SKM-1 treated with dmso at 0.1 percent for 144 hours (cell line): ENCODE data around the gene HNRNPA3.
A peak's percentile ranks its signal among the peaks of the same experiment; 100 is the strongest.
"Not testable (repeated sequence)": the region's sequence is repeated elsewhere in the genome, so short reads cannot be mapped to it uniquely, and the experiment has no call there.

Experiments
- DNase-seq: peaks from one replicate; lab custom pipeline; 2025; ENCODE audit not compliant: unreplicated experiment; lab: John Stamatoyannopoulos, UW

The HNRNPA3 gene

DNA sequence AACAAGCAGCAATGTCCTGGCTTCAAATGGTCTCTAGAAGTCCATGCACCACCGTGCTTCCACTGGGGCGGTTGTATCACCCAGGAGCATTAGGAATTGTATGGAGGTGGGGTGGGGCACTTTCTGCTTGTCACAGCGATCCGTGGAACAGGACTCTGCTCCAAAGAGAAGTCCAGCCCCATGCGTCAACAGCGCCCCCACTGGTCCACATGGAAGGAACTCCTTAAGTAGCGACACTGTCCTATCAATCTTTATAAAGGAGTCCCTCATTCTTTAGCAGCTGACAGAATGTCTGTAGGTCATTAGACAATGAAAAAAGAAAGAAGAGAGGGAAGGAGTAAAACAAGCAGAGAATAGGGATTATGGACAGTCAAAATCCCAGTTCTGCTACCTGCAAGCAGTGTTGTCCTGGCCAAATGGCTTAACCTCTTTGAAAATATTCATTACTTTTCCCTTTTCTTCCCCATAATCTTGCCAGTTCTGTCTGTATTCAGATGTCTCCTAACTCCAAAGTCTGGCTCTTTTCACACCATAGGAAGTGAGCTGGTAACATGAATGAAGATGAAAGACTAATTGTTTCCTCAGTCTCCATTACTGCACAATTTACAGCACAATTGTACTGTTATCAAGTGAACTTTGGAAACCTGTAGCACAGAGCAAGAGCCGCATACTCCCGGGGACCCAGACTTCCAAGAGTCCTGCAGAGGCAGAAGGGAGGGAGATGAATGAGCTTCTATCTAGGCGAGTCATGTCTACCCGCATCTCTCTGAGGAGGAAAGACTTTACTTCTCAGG is 42.0 kb downstream of the HNRNPA3 start:
- no peak for DNase-seq

- no peak for DNase-seq
Observed at GRCh38 chr2:177255227-177255601, 42.6 kb downstream of the HNRNPA3 start.

GRCh38 chr2:177256026-177256425 is 43.4 kb downstream of the HNRNPA3 start:
- DNase-seq = no peak

- no peak for DNase-seq
Observed at GRCh38 chr2:177256695-177257094, 44.1 kb downstream of the HNRNPA3 start.

GRCh38 chr2:177257471-177257870 is 44.9 kb downstream of the HNRNPA3 start:
- DNase-seq = no peak

DNA sequence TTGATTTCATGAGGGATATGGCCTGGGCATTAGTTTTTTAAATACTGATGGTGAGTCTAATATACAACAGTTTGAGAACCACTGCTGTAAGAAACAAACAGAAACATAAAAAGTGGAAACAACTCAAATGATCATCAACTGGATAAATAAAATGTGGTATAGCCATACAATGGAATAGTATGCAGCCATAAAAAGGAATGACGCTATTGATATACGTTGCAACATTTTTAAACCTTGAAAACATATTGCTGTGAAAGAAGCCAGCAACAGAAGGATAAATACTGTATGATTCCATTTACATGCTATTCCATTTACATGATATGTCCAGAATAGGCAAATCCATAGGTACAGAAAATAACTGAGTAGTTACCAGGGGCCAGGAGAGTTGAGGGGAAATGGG is 45.5 kb downstream of the HNRNPA3 start:
- DNase-seq = no peak

GRCh38 chr2:177260379-177260778 is 47.8 kb downstream of the HNRNPA3 start:
- no peak for DNase-seq

GRCh38 chr2:177261116-177262060 is 48.8 kb downstream of the HNRNPA3 start:
- no peak for DNase-seq

DNA sequence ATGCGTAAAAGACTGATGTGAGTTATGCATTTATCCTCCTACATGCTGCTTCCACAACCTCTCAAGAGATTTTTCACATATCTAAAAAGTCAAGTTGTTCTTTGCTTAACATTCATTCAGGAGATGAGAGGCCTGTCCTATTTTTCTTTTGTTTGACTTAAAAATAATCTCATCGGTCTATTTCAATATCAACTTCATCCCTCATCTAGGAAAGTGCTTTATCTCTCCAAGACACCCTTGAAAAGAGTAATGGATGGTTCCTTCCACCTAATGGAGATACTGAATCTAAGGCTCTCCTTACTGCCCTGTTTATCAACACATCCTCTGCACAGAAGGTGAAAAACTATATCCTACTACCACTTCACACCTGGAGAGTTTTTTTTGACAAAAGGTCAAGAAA is 49.5 kb downstream of the HNRNPA3 start:
- DNase-seq = no peak

- no peak for DNase-seq
Observed at GRCh38 chr2:177262958-177263450, 50.4 kb downstream of the HNRNPA3 start.

DNA sequence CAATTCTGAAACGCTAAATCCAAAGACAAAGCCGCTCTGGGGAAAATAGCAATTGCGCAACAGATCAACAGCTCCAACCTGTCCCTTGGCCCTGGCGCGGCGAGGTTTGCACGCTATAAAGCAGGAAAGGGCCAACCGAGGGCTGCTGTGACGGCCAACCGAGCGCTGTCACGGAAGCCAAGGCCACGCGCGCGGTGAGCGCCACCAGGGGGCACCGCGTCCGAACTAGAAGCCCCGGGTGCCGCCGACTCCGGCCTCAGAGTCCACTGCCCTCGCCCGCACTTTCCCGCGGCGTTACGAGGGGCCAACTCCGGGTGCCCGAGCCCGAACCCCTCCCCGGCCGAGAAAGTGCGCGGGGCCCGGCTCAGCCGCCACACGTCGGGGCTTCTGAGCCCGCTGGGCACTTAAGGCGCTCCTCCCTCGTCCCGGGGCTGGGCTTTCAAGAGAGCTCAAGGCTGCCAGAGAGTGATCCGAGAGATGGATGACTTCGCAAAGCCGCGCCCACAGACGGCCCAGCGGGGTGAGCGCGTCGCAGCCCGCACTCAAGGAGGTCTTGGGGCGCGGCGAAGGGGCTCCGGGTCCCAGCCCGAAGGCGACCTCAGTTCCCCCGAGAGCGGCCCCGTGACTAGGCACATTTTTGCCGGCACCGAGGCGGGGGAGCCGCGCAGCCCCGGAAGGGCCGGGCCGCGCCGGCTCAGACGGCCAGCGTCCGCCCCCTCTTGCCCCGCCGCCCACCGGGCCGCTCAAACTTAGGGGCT is 51.0 kb downstream of the HNRNPA3 start:
- peak; percentile 92 for DNase-seq

DNA sequence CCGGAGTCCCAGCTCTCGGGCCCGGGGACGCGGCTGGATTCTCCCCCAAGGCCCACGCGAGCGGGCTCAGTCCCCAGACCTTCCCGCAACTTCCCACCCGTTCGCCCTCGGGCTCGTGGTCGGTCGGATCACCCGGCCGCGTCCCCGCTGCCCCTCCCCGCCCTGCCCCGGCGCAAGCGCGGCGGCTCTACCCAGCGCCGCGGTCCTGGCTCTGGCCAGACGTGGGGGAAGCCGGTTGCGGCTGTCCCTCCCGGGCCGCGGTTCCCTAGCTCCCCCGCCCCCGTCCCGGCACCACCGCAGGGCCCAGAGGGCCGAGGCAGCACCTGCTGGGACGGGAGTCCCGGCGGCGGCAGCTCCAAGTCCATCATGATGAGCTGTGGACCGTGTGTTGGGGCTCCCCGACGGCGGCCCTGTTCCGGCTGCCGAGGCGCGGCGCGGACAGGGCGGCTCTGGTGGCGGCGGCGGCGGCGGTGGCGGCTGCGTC is 51.7 kb downstream of the HNRNPA3 start:
- no peak for DNase-seq

- peak; percentile 83 for DNase-seq
Observed at GRCh38 chr2:177264693-177265587, 52.3 kb downstream of the HNRNPA3 start, which contains the start of gene NFE2L2. NFE2L2 (minus strand) TSS chr2:177264727; CDS start chr2:177264576, 151 bp downstream.

GRCh38 chr2:177265824-177266817 is 53.5 kb downstream of the HNRNPA3 start:
- peak; percentile 49 for DNase-seq

DNA sequence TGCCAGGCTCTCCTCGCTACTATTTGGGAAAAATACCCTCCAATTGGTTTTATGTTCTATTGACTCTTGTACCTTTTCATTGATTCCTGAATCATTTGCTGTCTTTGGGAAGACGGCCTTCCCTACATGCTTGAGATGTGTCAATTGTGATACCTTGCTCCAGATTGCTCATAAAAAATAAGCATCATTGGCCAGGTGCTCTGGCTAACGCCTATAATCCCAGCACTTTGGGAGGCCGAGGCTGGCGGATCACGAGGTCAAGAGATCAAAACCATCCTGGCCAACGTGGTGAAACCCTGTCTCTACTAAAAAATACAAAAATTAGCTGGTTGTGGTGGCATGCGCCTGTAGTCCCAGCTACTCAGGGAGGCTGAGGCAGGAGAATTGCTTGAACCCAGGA is 54.4 kb downstream of the HNRNPA3 start:
- DNase-seq = not testable (repeated sequence)

- no peak for DNase-seq
Observed at GRCh38 chr2:177268187-177268871, 55.7 kb downstream of the HNRNPA3 start.

DNA sequence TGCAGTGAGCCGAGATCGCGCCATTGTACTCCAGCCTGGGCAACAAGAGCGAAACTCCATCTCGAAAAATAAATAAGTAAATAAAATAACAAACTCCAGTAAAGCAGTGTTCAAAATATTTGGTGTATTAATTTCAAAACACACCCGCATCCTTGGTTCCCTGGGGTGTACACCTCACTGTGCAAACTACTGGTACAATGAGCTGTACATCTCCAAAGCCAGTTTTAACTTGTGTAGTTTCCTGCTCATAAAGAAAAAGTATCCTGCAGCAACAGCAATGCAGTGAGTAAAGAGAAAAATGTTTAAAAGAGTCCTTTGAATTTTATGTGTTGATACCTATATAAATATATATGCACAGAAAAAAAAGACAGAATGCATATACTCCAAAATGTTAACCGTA is 56.3 kb downstream of the HNRNPA3 start:
- no peak for DNase-seq

DNA sequence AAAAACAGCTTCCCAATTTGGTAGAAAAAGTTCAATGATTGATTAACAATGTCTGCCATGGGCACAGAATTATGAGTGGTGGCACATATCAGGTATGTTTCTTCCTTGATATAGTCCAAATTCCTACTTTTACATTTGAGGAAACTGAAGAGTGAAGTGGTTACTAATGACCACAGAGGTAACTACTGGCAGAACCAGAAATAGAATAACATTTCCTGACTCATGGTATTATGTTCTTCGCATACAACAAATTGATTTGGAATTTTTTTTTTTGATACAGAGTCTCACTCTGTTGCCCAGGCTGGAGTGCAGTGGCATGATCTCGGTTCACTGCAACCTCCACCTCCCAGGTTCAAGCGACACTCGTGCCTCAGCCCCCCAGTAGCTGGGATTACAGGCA is 57.9 kb downstream of the HNRNPA3 start:
- DNase-seq = no peak
